HG03575 (cell line): ENCODE data around the gene GRHL3.

ENCODE experiments used
- ATAC-seq: cut with Tn5 transposase; IDR thresholded peaks from one replicate; pipeline ENCODE4 v1.9.1; 2021; ENCODE audit not compliant: unreplicated experiment, insufficient number of reproducible peaks, low FRiP score; ENCODE audit errors: extremely low read depth

The GRHL3 gene

DNA sequence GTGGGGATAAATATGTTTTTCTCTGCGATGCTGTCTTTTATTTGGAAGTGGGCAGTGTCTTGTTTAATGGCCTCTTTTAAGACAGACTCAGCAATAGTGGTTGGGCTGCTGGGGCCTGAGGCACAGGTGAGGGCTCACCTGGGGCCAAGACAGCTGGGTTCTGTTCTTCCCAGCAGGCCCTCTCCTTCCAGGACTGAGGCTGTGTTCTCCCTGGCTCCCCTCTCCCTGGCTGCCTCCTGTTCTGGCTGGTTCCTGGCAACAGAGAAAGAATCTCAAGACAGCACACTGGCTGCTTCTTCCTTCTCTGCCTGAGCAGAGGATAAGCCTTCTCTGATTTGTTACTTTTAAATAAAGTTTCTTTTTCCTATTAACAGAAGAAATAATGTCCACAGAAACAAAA, 7.4 kb upstream of the GRHL3 start:
- ATAC-seq, result no peak

DNA sequence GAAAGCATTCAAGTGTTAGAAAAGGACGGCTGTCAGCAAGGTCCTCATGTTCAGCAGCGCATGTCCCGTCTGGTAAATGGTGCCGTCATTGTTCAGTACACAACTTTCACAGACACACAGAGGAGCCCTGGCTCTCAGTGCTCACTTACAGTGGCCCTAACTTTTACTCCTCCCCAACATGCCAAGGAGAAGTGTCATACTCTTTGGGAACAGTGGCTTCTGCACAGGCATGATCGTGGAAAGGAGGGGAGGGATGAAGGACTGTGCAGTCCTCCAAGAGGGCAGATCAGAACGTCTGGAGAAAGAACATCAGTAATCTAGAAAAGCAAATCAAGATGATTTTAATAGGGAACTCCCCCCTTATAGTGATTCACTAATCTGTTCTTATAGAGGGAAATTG, 3.8 kb upstream of the GRHL3 start:
- ATAC-seq, result no peak

DNA sequence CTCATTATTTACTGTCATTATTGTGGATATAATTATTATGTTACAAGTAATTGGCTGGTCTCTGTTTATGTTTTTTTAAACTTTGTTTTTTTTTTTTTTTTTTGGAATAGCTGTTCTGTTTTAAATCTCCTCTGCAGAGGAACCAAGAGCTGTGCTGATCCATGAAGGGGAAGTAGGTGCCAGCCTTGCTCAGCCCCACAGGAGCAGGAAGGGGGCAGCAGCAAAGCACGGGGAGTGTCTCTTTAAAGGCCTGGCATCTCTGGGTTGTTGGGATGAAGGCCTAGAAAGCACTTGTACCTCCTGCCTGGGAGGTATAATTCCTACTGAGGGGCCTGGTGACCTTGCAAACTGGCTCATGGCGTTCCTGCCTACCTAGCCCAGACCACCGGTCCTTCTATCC, 2.5 kb upstream of the GRHL3 start:
- no peak for ATAC-seq

DNA sequence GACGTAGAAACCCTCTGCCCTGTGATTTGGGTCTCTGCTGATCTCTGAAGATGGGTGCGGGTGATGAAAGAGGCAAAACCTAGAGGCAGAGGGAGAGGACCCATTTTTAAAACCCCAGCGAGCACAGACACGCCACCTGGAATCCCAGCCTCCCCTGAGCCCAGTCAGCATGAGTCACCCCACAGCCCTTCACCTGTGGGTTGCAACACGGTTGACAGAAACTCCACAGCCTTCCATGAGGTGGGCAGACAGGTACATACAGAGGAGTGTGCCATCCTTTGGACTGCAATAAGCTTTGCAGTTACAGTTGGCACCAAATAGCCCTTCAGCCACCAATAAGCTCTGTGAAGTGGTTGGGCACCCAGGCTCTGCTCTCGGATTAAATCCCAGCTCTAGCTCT, 2.1 kb upstream of the GRHL3 start:
- ATAC-seq, result no peak

DNA sequence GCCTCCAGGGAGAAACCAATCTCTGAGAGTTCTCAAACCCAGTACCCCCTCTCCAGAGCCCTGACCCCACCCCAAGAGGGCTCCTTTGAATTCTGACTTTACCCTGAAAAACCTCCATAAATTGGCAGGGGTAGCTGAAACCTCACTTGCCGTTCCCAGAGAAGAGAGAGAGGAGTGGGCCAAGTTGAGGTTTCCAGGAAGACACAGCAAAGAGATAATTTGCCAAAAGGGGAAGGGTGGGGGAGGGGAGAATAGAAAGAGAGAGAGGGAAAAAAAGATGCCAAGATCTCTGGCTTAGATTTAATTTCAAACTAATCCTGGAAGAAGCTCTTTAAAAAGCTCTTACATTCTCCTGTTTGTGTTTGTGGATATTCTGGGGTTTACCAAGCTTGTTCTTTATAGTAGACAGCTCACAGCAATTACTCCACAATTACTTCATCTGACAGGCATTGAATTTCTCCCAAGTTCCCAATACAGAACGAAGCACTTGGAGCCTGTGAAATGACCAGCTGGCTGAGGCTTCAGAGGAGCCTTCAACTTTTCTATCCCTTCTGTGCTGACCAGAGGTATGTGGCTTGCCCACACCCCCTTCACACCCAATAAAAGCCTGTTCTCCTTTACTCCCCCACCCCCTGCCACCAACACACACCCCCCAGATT, 1.1 kb upstream of the GRHL3 start:
- no peak for ATAC-seq

DNA sequence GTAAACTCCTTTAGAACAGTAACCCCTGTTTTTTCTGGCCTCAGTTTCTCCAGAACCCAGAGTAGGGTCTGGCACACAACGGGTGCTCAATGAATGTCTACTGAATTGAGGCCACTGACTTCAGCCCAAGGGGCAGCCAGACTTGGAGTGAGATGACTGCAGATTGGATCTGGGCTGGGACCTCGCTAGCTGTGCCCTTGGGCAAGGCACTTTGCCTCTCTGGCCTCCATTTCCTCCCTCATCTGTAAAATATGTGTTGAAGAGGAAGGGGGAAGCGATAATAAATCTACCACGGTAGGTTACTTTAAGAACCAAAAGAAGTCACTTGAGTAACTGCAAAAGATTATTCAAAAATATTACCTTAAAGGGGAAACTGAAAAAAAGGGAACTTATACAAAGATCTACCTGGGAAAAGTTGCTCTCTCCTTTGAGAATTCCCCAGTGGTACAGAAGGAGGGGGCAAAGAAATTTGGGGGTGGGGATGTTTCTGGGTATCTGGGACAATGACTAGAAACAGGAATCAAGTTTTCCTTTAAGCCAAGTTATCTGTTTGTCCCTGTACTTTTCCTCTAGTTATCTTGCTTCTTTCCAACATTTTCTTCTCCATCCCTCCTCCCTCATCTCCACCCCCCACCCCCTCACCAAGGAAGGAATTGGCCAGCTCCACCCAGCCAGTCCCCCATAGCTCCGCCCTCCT, 394 bp upstream of the GRHL3 start:
- no peak for ATAC-seq

DNA sequence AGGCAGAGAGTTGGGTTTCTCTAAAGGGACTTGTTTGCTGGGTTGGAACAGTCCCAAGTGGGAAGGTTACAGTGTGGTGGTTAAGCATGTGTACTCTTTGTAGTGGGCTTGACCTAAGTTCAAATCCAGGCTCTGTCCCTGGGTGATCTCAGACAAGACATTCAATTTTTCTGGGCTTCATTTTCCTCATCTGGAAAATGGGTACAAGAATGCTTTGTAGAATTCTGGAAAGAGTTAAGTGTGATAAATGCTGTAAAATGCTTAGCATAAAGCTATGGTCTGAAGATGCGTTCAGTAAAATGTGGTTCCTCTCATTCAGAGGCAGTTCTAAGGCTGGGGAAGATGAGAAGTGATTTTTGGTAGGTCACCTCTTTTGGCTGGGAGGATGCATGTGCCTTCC, 805 bp downstream of the GRHL3 start:
- no peak for ATAC-seq

DNA sequence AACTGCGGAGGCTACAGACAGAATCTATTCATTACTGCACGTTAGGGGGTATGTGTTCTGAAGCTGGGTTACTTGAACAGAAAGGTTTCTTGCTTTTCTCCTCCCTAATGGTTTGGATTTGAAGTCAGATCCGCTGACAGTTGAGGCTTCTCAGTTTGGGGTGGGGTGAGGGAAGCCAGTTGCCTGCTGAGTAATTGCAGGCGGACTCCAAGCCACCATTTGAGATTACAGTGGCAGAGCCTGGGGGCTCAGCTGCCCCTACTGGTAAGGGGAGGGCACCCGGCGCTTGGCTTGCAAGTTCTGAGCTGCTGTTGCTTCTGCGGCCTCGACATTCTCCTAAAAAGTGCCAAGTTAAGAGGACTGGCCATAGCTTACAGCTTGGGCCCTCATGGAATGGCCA, 2.0 kb downstream of the GRHL3 start:
- no peak for ATAC-seq

DNA sequence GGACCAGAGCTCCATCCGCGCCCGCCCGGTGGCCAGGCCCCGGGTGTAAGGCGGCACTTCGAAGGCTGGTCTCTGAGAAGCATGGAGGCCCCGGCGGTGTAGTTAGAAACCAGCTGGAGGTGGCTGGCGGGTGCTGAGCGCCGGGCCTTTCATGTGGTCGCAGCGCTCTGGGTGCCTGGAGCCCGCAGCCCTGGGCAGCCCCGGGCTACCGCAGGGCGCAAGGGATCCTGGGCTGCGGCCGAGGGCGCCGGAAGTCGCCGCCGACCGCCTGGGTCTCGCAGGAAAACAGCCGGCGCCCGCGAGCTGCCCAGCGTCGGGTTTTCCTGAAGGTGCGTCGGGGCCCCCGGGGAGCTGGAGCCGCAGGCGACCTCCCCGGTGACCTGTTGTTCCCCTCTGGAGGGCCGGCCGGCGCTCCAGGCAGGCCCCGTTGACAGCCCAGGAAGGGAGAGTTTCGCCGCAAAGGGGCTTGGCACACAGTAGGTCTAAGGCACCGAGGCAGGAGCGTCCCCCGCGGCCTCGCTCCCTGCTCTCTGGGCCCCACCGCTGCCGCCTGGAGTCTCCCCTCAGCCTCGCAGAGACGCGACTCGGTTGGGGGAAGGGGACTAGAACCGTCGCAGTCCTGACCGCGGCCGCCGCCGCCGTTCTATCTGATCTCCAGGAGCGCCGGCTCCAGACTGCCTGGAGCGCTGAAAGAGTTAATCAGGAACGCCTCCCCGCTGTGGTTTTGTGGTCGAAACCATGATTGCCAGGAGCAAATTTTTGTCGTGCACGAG, 2.7 kb downstream of the GRHL3 start:
- no peak for ATAC-seq

DNA sequence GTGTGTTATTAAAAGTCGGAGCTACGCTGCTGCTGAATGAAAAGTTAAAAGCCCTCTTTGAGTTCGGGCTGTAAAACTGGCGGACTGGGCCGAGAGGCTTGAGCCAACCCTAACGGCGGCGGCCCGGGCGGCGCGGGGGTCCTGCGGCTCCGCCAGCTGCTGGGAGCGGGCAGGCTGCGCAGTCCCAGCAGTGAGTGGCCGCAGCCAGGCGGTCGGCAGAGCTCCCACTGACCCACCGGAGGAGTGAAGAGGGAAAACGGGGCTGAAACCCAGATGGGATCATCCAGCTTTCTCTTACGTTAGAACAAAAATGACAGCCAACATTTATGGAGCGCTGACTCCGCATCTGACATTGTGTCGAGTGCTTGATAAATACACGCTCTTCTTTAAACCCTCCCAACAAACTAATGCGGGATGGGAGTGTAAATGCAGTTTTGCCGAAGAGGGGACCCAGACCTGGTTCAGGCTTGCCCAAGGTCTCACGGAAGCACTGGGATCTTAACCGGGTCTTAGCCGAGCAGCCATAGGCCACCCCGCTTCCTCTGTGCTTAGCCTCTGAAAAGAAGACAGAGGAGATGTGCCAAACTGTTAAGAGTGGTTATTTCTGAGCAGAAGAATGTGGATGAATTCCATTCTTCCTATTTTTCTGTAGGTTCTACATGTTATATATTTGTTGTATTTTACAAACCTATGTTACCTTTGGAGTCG, 3.5 kb downstream of the GRHL3 start:
- ATAC-seq, result no peak

DNA sequence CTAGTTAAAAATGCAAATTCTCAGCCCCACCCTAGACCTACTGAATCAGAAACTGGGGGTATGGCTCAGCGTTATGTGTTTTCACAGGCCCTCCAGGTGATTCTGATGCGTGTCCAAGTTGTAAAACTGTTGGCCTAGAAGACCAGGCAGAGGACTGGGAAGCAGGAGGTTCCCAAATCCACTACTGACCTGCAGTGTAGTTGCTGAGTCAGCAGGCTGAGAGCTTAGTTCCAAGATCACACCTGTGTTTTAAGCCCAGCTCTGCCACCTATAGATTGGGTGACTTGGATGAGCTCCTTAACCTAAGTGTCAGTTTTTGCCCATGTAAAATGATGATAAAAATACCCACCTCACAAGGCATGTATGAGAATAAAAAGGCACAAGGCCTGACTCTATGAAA, 4.1 kb downstream of the GRHL3 start:
- ATAC-seq, result no peak

DNA sequence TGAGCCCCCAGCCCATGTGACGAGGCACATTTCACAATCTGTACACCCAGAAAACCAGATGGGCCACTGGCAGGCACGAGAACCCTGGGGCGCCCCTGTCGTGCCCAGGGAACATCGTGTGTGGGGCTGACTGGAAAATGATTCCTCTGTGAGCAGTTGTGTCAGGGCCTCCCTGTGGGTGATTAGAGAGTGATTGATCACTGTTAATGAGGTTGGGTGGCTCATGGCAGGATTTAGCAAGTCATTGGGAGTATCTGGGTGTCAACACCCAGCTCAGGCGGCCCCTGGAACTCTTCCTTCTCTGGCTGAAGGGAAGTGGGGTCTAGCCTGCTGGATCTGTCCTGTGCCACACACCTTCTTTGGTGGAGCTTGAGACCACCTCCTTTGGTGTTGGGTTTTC, 5.7 kb downstream of the GRHL3 start:
- no peak for ATAC-seq

DNA sequence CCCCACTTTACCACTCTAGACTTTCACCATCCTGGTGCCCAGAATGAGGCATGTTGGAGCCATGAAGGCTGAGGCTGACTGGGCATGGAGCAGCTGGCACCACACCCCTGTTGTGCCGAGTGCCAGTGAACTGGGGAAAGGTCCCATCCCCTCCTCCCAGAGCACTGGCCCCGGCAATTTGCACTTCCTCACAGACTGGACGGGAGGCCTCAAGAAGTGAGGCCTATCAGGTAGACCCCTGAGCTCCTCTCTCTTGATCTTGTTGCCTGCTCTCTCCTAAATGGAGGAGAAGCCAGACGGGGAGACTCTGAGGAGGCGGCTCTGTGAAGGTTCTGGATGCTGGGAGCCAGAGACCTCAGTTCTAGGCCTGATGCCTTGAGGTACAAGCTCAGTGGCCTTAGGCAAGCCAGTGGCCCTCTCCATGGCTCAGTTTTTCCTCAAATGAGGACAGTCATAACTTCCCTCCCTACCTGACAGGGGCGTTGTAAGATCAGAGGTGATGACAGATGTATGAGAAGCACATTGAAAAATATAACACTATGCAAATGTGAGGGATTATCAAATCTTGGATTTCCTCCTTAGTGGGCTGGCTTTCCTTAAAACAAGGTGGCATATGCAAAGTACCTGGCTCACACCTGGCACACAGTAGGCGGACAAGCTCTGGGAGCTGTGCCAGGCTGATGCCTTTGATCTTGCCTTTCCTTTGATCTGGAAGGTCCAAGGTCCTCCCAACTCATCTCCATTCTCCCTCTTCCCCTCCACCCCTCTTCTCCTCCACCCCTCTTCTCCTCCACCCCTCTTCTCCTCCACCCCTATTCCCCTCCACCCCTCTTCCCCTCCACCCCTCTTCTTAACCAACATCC, 6.7 kb downstream of the GRHL3 start:
- no peak for ATAC-seq

DNA sequence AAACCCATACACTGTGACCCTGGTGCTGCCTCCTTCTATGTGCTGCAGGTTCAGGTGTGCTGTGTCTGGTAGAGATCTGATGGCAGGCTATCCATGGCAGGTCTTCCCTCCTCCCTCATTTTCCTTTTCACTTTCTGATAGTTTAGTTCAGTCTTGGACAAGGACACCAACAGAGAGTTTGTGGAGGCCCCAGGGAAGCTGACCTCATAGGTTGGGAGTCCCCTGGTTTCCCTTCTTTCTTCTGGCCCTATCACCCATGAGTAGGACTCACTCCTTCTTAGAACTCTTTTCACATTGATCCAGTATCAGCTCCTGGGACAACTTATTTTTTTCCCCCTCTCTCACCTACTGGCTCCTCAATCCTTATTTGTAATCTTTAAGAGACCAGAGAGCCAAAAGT, 8.3 kb downstream of the GRHL3 start:
- ATAC-seq, result no peak

DNA sequence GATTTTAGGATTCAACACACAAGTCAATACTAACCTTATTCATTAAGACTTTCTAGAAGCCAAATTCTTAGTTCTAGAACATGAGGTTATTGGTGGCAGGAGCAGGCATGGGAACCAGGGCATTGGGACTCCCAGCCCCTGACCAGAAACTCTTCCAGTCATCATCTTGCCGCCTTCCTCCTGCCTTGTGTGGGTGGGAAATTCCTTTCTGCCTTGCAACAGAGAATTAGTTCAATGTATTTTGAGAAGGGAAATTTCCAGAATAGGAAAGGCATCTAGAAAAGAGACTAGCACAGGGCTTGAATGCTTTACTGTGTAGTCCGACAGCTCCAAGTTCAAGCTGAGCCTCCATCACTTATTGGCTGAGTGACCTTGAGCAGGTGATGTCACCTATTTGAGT, 8.7 kb downstream of the GRHL3 start:
- no peak for ATAC-seq

DNA sequence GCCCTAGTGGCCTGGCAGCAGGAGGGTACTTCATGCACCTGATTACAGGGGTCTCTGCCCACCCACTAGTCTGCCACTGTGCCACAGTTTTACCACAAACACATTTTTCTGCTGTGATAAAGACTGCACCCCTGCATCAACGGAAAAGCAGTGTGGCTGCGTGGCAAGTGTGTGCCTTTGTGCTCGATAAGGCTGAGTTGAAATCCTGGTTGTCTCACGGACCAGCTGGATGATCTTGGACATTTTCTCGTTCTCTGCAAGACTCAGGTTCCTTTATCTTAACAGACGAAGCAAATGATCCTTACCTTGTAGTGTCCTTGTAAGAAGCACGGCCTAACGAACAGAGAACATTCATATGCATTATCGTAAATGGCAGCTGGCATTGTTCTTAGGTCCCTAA, 10.2 kb downstream of the GRHL3 start:
- no peak for ATAC-seq

DNA sequence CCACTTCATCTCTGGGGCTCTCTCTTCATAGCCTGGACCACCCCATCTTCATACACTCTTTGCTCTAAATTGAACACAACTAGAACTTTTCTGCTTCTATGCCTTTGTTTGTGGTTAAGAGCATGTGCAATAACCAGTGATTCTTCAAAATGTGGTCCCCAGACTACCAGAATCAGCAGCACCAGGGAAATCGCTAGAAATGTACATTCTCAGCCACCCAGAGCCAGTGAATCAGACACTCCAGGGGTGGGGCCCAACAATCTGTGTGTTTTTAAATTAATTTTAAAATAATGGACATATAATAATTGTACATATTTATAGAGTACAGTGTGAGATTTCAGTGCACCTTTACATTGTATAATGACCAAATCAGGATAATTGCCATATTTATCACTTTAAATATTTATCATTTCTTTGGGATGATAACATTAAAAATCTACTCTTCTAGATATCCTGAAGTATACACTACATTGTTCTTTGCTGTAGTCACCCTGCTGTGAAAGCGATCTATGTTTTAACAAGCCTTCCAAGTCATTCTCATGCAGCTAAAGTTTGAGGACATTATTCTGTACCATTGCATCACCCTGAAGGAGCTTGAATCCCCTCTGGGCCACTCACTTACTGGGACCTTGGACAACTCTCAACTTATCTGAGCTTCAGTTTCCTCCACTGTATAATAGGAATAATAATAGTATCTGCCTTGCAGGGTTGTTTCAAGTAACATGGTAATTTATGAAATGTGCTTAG, 10.8 kb downstream of the GRHL3 start:
- ATAC-seq, result no peak

DNA sequence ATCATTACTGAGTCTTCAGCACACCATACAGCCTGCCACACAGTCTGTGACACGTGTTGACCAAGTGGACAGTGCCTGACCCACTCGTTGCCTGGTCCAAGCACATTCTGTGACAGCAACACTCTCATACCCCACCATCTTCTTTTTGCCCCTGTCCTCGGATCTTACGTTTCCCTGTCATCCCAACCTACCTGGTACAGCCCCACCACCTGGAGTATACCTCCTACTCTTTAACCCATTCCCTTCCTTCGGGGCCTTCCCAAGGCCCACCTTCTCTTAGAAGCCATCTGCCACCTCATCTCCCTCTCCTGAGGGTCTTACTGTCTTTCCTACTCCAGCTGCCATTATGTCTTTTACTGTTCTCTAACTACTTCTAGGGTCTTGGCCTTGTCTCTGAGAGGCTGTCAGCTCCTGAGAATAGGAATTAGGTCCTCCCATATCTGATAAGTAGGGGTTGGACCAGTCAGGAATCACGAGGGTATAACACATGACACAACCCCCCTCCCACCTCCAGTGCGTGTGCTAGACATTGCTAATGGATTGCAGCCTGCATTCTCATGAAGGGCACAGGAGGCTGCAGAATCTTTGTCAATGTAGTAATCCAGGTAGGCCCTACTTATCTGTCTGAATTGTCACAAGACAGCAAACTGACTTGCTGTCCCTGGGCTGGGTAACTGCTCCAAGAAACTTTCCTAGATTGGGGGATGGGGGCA, 13.0 kb downstream of the GRHL3 start:
- ATAC-seq, result no peak
